Measurements from ENCODE around the gene FEZ2.

GRCh38 chr2:36536776-36537175 lies 61.2 kb downstream of the FEZ2 start:
- TF ChIP-seq CTCF (IDR thresholded peaks at IDR 0.05) (no peak), POLR2A (IDR thresholded peaks at IDR 0.05) (no peak)

All from ovary (tissue), 3 donors.